Upper lobe of left lung (tissue), 6 donors: ENCODE measurements around the gene PRKAG2. TPM values are rescaled to one million over a fixed set of nuclear protein-coding genes. Genes with fewer than 3 reads are reported as not detected.
"Not testable (repeated sequence)": the region's sequence is repeated elsewhere in the genome, so short reads cannot be mapped to it uniquely, and the experiment has no call there.

Experiments
- ATAC-seq, 2 donors: fragments of 200-7000 bp; cut with Tn5 transposase; one replicate each; pipeline ENCODE4 v1.9.1; 2022; ENCODE audit warnings: mild to moderate bottlenecking in 2 of 2, moderate library complexity in 2 of 2; ENCODE audit not compliant: low FRiP score in 2 of 2
- DNase-seq, 2 donors: peaks; one replicate each; pipeline ENCODE4 v3.0.0-alpha.2; 2019 to 2020
- H3K27ac ChIP-seq, 4 donors: fragments of 200-600 bp; sonication (generic); one replicate each; pipeline ENCODE4 v1.5.1; 2016 to 2019
- H3K27me3 ChIP-seq, 4 donors: fragments of 200-600 bp; sonication (generic); one replicate each; pipeline ENCODE4 v1.5.1; 2017 to 2019
- H3K36me3 ChIP-seq, 4 donors: fragments of 200-600 bp; sonication (generic); one replicate each; pipeline ENCODE4 v1.5.1; 2016 to 2019
- H3K4me1 ChIP-seq, 4 donors: fragments of 200-600 bp; sonication (generic); one replicate each; pipeline ENCODE4 v1.5.1; 2018 to 2019
- H3K4me3 ChIP-seq, 4 donors: fragments of 200-600 bp; sonication (generic); one replicate each; pipeline ENCODE4 v1.5.1; 2017 to 2019; ENCODE audit warnings: mild to moderate bottlenecking in 2 of 4, moderate library complexity in 1 of 4
- H3K9me3 ChIP-seq, 4 donors: fragments of 200-600 bp; sonication (generic); one replicate each; pipeline ENCODE4 v1.5.1; 2018 to 2019
- EP300 ChIP-seq, 4 donors: sonication (generic); formaldehyde crosslinking; IDR thresholded peaks; one replicate each; pipeline ENCODE4 v1.5.1; 2017; ENCODE audit warnings: antibody characterized with exemption in 4 of 4, control low read depth in 2 of 4
- POLR2A ChIP-seq, 4 donors: fragments of 450-650 bp; IDR thresholded peaks; one replicate each; pipeline ENCODE4 v1.5.1; 2016 to 2017; ENCODE audit warnings: antibody characterized with exemption in 4 of 4, mild to moderate bottlenecking in 2 of 4
- POLR2AphosphoS5 ChIP-seq, 2 donors: sonication (generic); formaldehyde crosslinking; IDR thresholded peaks; one replicate each; pipeline ENCODE4 v1.5.1; 2017; ENCODE audit warnings: antibody characterized with exemption in 2 of 2
- WGBS, 2 donors: methylation state at CpG; one replicate each; pipeline ENCODE4 v1.1.5; 2017 to 2018; 5-methylcytosine and 5-hydroxymethylcytosine counted together
- total RNA-seq, 6 donors: library from RNA; depleted of rRNA in 4 of 6; stranded (reverse); fragments of >200 nt in 4 of 6; gene quantifications; one replicate each; pipeline versions ENCODE4 v1.1.0 to v1.2.1, GENCODE V29; 2016 to 2021
- TF ChIP-seq, protein P1 (sequence below), 6 experiments: fragments of 450-650 bp in 4 of 6; fragments of 200-600 bp in 2 of 6; sonication (generic) in 2 of 6; IDR thresholded peaks; one replicate each; pipeline ENCODE4 v1.5.1; 2016 to 2019; ENCODE audit warnings: antibody characterized with exemption in 6 of 6
- donor health status: DM: no; HTN: no; CAD: no; lungs with moderate emphysema.
- donor health status: DM: no; HTN: yes; CAD: no; lungs with severe emphysema.

PRKAG2 gene
- total RNA-seq, 6 donors from 2014 or later, result 20.6 to 68.1 (median 29.6) TPM

DNA sequence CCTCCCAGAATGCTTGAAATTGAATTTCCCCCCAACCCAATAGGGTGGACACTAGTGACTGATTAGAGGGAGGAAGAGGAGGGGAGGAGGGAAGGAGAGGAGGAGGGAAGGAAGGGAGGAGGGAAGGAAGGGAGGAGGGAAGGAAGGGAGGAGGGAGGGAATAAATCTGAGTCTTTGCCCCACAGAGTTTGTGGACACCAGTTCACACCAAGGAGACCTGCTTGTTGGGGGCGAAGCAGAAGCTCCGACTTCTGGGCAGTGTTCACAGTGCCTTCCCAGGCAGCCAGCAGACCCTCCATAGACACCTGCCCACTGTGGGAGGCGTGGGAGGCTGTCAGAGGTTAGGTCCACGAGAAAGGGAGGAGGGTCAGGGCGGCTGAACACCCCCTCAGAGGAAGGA lies 44.8 kb downstream of the PRKAG2 start:
- H3K36me3 ChIP-seq, result no peaks in the 10 kb centered on the region

DNA sequence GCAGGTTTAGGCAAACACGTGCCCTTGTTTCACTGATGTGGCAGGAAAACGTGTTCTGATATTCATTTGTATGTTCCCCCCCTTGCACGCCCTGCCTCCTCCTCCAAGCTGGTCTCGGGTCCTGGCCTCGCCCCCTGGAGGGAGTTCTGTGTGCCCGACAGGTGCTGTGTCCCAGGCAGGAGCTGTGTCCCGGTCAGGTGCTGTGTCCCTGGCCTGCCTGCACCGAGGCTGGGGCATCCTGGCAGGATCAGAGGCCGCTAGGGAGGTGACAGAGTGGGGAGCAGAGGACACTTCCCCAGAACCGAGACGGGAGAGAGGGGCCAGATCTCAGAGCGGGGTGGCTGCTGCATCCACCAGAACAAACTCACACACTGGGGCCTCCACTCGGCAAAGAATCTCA lies 45.3 kb downstream of the PRKAG2 start:
- Histone ChIP-seq H3K27ac (no peak overlapping the region), H3K9me3 (no peaks in the 10 kb centered on the region), H3K36me3 (no peaks in the 10 kb centered on the region), H3K4me1 (peaks cover 0 to 4% (median 1%) of the 10 kb centered on the region in 4 donors), H3K4me3 (no peak overlapping the region), H3K27me3 (no peaks in the 10 kb centered on the region)
- WGBS, 2 donors, result 80 to 84% methylated on average over 9 to 13 of the region's 13 CpGs
- ATAC-seq (no peak), DNase-seq (no peak)
- TF ChIP-seq, protein P1, sequence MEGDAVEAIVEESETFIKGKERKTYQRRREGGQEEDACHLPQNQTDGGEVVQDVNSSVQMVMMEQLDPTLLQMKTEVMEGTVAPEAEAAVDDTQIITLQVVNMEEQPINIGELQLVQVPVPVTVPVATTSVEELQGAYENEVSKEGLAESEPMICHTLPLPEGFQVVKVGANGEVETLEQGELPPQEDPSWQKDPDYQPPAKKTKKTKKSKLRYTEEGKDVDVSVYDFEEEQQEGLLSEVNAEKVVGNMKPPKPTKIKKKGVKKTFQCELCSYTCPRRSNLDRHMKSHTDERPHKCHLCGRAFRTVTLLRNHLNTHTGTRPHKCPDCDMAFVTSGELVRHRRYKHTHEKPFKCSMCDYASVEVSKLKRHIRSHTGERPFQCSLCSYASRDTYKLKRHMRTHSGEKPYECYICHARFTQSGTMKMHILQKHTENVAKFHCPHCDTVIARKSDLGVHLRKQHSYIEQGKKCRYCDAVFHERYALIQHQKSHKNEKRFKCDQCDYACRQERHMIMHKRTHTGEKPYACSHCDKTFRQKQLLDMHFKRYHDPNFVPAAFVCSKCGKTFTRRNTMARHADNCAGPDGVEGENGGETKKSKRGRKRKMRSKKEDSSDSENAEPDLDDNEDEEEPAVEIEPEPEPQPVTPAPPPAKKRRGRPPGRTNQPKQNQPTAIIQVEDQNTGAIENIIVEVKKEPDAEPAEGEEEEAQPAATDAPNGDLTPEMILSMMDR (IDR thresholded peaks at IDR 0.05), result no peak
- TF ChIP-seq EP300 (IDR thresholded peaks at IDR 0.05) (no peak), POLR2A (IDR thresholded peaks at IDR 0.05) (no peak), POLR2AphosphoS5 (IDR thresholded peaks at IDR 0.05) (no peak)

More for the DNA sequence above, 44.8 kb downstream of the PRKAG2 start:
- no peak for TF ChIP-seq POLR2AphosphoS5 (IDR thresholded peaks at IDR 0.05)
- no peak for TF ChIP-seq POLR2A (IDR thresholded peaks at IDR 0.05)
- TF ChIP-seq EP300 (IDR thresholded peaks at IDR 0.05), result no peak
- TF ChIP-seq, protein P1 (IDR thresholded peaks at IDR 0.05), result no peak
- Histone ChIP-seq H3K4me3 (no peak overlapping the region), H3K9me3 (no peaks in the 10 kb centered on the region), H3K27me3 (no peaks in the 10 kb centered on the region), H3K4me1 (no peaks in the 10 kb centered on the region), H3K27ac (no peak overlapping the region)
- ATAC-seq, result no peak
- DNase-seq, result no peak
- 85 to 93% methylated on average over 2 to 5 of the region's 5 CpGs for WGBS, 2 donors

DNA sequence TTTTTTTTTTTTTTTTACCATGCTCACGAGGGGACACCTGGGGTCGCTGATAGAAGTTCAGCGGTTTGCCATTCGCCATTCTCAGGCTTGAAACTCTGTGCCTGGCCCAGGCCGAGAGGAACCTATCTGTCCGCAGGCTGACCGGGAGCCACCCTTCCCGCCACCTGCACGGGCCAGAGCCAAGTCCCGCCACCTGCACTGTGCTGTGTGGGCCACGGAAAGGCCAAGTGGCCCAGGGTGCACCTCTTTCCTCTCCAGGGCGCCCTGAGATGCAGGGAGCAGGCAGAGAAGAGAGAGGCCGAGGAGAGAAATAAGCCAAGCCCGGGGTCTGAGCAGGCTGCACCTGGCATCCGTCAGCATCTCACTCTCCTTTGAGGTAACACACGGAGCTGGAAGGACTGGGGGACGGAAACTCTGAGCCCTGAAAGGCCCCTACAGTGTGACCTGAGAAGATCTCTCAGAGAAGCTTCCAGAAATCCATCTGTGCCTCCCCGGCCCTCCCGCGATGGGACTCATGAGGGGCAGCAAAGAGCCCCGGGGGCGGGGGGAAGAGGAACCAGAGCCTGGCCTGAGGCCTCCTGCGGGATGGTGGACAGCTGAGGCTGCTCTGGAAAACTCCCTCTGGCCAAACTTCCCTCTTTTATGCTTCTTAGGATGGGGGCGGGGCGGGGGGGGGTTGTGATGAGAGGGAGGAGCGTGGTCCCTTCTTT lies 46.6 kb downstream of the PRKAG2 start:
- no peak for ATAC-seq
- no peak overlapping the region for H3K27ac ChIP-seq
- WGBS, 2 donors, result 90 to 91% methylated on average over 26 of the region's 26 CpGs
- TF ChIP-seq, protein P1 (IDR thresholded peaks at IDR 0.05), result no peak
- TF ChIP-seq POLR2AphosphoS5 (IDR thresholded peaks at IDR 0.05) (no peak), EP300 (IDR thresholded peaks at IDR 0.05) (no peak), POLR2A (IDR thresholded peaks at IDR 0.05) (no peak)
- no peak for DNase-seq
- no peaks in the 10 kb centered on the region for H3K27me3 ChIP-seq
- H3K4me1 ChIP-seq, result peaks cover 0 to 15% (median 6%) of the 10 kb centered on the region in 4 donors
- H3K36me3 ChIP-seq, result no peaks in the 10 kb centered on the region
- H3K4me3 ChIP-seq, result no peak overlapping the region
- H3K9me3 ChIP-seq, result no peaks in the 10 kb centered on the region

DNA sequence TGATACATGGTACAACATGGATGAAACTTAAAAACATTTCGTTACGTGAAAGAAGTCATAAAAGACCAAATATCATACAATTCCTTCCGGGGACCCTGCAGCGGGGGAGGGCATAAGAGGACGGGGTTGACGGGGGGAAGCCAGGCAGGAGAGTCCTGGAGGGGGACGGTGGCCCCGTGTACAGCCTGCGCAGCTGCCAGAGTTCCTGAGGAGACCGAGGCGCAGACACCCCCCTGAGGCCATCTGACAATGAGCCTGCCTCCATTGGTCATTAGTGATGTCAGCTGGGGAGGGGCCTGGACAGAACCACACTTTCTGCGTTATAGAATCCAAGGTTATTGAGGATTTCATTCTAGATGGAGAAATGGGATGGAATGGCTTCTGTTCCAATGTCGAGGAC lies 47.2 kb downstream of the PRKAG2 start:
- DNase-seq, result no peak
- 91 to 95% methylated on average over 13 of the region's 13 CpGs for WGBS, 2 donors
- Histone ChIP-seq H3K36me3 (no peaks in the 10 kb centered on the region), H3K4me3 (no peak overlapping the region), H3K27ac (no peak overlapping the region), H3K4me1 (peaks cover 0 to 18% (median 6%) of the 10 kb centered on the region in 4 donors), H3K27me3 (no peaks in the 10 kb centered on the region), H3K9me3 (no peaks in the 10 kb centered on the region)
- TF ChIP-seq EP300 (IDR thresholded peaks at IDR 0.05) (no peak), POLR2A (IDR thresholded peaks at IDR 0.05) (no peak), POLR2AphosphoS5 (IDR thresholded peaks at IDR 0.05) (no peak)
- TF ChIP-seq, protein P1 (IDR thresholded peaks at IDR 0.05), result no peak
- ATAC-seq, result no peak

DNA sequence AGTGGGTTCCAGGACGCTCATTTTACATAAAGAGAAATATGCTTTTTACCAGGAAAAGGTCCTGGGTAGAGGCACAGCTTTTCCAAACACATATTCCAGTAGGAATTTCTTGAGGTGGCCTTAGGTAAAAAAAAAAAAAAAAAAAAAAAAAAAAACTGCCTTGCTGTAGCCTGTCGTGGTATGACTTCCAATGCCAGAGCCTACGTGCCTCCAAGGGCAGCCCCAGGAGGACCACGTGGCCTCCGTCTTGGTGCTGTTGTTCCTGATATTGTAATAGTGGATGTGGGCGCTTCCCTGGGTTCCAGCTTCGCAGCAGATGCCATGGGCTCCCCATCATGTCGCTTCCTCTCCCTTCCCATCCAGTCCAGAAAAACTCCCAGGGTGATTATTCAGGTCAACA lies 49.3 kb downstream of the PRKAG2 start:
- Histone ChIP-seq H3K27me3 (no peaks in the 10 kb centered on the region), H3K36me3 (no peaks in the 10 kb centered on the region), H3K4me3 (no peak overlapping the region), H3K27ac (no peak overlapping the region), H3K9me3 (no peaks in the 10 kb centered on the region), H3K4me1 (peaks cover 4 to 30% (median 17%) of the 10 kb centered on the region in 4 donors)
- no peak for ATAC-seq
- DNase-seq, result no peak
- TF ChIP-seq EP300 (IDR thresholded peaks at IDR 0.05) (no peak), POLR2AphosphoS5 (IDR thresholded peaks at IDR 0.05) (no peak), POLR2A (IDR thresholded peaks at IDR 0.05) (no peak)
- TF ChIP-seq, protein P1 (IDR thresholded peaks at IDR 0.05), result no peak
- WGBS, 2 donors, result 86 to 90% methylated on average over 8 of the region's 8 CpGs

DNA sequence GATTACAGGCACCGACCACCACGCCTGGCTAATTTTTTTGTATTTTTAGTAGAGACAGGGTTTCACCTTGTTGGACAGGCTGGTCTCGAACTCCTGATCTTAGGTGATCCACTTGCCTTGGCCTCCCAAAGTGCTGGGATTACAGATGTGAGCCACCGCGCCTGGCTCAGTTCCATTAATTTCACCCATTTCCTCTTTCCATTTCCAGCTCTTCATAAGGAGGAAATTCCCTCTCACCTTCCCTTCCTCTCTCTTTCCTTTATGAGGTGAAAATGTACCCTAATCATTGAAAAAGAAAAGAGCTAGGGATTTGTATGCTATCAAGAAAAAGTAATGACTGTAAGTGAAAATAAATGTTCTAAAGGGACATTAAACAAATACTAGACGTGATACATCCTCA lies 50.6 kb downstream of the PRKAG2 start:
- not testable (repeated sequence) for ATAC-seq, H3K4me3 ChIP-seq, DNase-seq, H3K27me3 ChIP-seq, H3K36me3 ChIP-seq, H3K27ac ChIP-seq, H3K9me3 ChIP-seq
- H3K4me1 ChIP-seq, result peaks cover 4 to 30% (median 17%) of the 10 kb centered on the region in 4 donors
- WGBS, 2 donors, result 74 to 76% methylated on average over 6 of the region's 6 CpGs
